Mesenchymal stem cell (in vitro differentiated cells and primary cell): ENCODE results near the gene SARS2.

Experiments used
- DNase-seq: peaks from one replicate; pipeline ENCODE4 v3.0.0-alpha.2; 2013
- H2AFZ ChIP-seq: one replicate; pipeline ENCODE4 v1.6.1; 2013; ENCODE audit warnings: low read depth, mild to moderate bottlenecking, control low read depth, inconsistent platforms, low read length, moderate library complexity
- H2AK5ac ChIP-seq: 2 replicates; pipeline ENCODE4 v1.6.1; 2013; ENCODE audit warnings: low read length, moderate library complexity, mild to moderate bottlenecking, inconsistent platforms; ENCODE audit not compliant: severe bottlenecking
- H2BK120ac ChIP-seq: one replicate; pipeline ENCODE4 v1.6.1; 2013; ENCODE audit warnings: low read depth, mild to moderate bottlenecking, inconsistent platforms, low read length, moderate library complexity
- H2BK12ac ChIP-seq, 2 experiments: one replicate each; pipeline ENCODE4 v1.6.1; 2013; ENCODE audit warnings: inconsistent platforms in 2 of 2, low read length in 2 of 2, mild to moderate bottlenecking in 2 of 2, moderate library complexity in 2 of 2, control low read depth in 1 of 2
- H2BK15ac ChIP-seq: one replicate; pipeline ENCODE4 v1.6.1; 2013; ENCODE audit warnings: mild to moderate bottlenecking, low read depth, inconsistent platforms; ENCODE audit not compliant: poor library complexity, severe bottlenecking
- H2BK5ac ChIP-seq: 2 replicates; pipeline ENCODE4 v1.6.1; 2013; ENCODE audit warnings: low read depth, mild to moderate bottlenecking, low read length, control low read depth, inconsistent platforms; ENCODE audit not compliant: poor library complexity, severe bottlenecking
- H3K14ac ChIP-seq, 2 experiments: one replicate each; pipeline ENCODE4 v1.6.1; 2013; ENCODE audit warnings: inconsistent platforms in 2 of 2, low read length in 2 of 2, control low read depth in 1 of 2, mild to moderate bottlenecking in 1 of 2, moderate library complexity in 1 of 2
- H3K18ac ChIP-seq, 2 experiments: one replicate each; pipeline ENCODE4 v1.6.1; 2013; ENCODE audit warnings: inconsistent platforms in 2 of 2, low read length in 2 of 2, control low read depth in 1 of 2, low read depth in 1 of 2, mild to moderate bottlenecking in 1 of 2
- H3K23ac ChIP-seq, 2 experiments: one replicate each; pipeline ENCODE4 v1.6.1; 2013; ENCODE audit warnings: inconsistent platforms in 2 of 2, low read length in 2 of 2, mild to moderate bottlenecking in 2 of 2, moderate library complexity in 2 of 2, control low read depth in 1 of 2
- H3K27ac ChIP-seq: 2 replicates; pipeline ENCODE4 v1.5.1; 2013; ENCODE audit warnings: mild to moderate bottlenecking, moderate library complexity, low read length, control low read depth, inconsistent platforms; ENCODE audit not compliant: poor library complexity, severe bottlenecking
- H3K27me3 ChIP-seq, 2 experiments: 2 replicates each; pipeline versions ENCODE4 v1.6.1 to v1.7.0; 2013; ENCODE audit warnings: low read length in 2 of 2, mild to moderate bottlenecking in 2 of 2, moderate library complexity in 2 of 2, control low read depth in 1 of 2, inconsistent platforms in 1 of 2; ENCODE audit not compliant: control insufficient read depth in 1 of 2, insufficient read depth in 1 of 2
- H3K36me3 ChIP-seq, 2 experiments: 2 replicates each; pipeline versions ENCODE4 v1.6.1 to v1.7.0; 2013; ENCODE audit warnings: low read length in 2 of 2, control low read depth in 1 of 2, inconsistent platforms in 1 of 2, low read depth in 1 of 2, mild to moderate bottlenecking in 1 of 2; ENCODE audit not compliant: insufficient read depth in 2 of 2, control insufficient read depth in 1 of 2
- H3K4ac ChIP-seq, 2 experiments: one replicate each; pipeline ENCODE4 v1.6.1; 2013; ENCODE audit warnings: inconsistent platforms in 2 of 2, low read length in 2 of 2, mild to moderate bottlenecking in 2 of 2, moderate library complexity in 2 of 2, control low read depth in 1 of 2, low read depth in 1 of 2
- H3K4me1 ChIP-seq: 2 replicates; pipeline ENCODE4 v1.6.1; 2013; ENCODE audit warnings: low read depth, low read length, control low read depth; ENCODE audit not compliant: control insufficient read depth, insufficient read depth
- H3K4me2 ChIP-seq: 2 replicates; pipeline ENCODE4 v1.6.1; 2013; ENCODE audit warnings: low read length, mild to moderate bottlenecking, inconsistent platforms; ENCODE audit not compliant: poor library complexity, severe bottlenecking
- H3K4me3 ChIP-seq, 2 experiments: 2 replicates each; pipeline versions ENCODE4 v1.5.1 to v1.7.0; 2013; ENCODE audit warnings: low read length in 2 of 2, mild to moderate bottlenecking in 2 of 2, control low read depth in 1 of 2, low read depth in 1 of 2; ENCODE audit not compliant: insufficient read depth in 1 of 2
- H3K79me1 ChIP-seq: replicated peaks from 2 replicates; pipeline ENCODE4 v1.6.1; 2013; ENCODE audit warnings: mild to moderate bottlenecking, control low read depth, low read length, inconsistent platforms; ENCODE audit not compliant: poor library complexity, severe bottlenecking
- H3K9ac ChIP-seq: 2 replicates; pipeline ENCODE4 v1.7.0; 2013; ENCODE audit warnings: mild to moderate bottlenecking, low read length, moderate library complexity
- H3K9me3 ChIP-seq: 2 replicates; pipeline ENCODE4 v1.7.0; 2013; ENCODE audit warnings: mild to moderate bottlenecking, low read length; ENCODE audit not compliant: control insufficient read depth
- H4K8ac ChIP-seq: one replicate; pipeline ENCODE4 v1.6.1; 2013; ENCODE audit warnings: inconsistent platforms, mild to moderate bottlenecking, low read length, moderate library complexity
- H4K91ac ChIP-seq: one replicate; pipeline ENCODE4 v1.6.1; 2013; ENCODE audit warnings: mild to moderate bottlenecking, low read length, inconsistent platforms
- WGBS: methylation state at CpG from one replicate; pipeline ENCODE4 v1.1.7; 2013; ENCODE audit warnings: mixed read lengths; 5-methylcytosine and 5-hydroxymethylcytosine counted together

SARS2 gene

DNA sequence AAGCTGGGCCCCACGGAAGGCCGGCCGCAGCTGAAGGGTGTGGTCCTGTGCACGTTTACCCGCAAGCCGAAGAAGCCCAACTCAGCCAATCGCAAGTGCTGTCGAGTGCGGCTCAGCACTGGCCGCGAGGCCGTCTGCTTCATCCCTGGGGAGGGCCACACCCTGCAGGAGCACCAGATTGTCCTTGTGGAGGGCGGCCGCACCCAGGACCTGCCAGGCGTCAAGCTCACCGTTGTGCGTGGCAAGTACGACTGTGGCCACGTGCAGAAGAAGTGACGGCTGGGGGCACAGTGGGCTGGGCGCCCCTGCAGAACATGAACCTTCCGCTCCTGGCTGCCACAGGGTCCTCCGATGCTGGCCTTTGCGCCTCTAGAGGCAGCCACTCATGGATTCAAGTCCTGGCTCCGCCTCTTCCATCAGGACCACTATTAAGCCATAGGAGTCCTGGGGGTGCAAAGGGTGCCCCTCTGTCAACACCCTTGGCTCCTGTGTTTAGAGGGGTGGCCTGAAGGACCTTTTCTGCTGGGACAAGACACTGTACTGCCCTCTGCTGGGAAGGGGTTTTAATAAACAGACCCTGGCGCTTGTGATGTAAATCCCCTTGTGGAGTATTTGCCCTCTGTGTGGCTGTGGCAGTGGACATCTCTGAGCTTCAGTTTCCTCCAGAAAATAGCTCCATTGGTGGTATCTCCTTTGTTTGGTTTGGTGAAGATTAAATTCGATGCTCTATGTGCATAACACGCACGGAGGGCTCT lies 2.0 kb upstream of the SARS2 start:
- no peak overlapping the region for H3K4me2 ChIP-seq
- peaks cover 23 to 26% of the 10 kb centered on the region in 2 experiments for H3K36me3 ChIP-seq
- H3K4me1 ChIP-seq: peaks cover 10% of the 10 kb centered on the region
- H4K8ac ChIP-seq: peak overlapping the region; percentile 0
- H3K14ac ChIP-seq: no peak overlapping the region
- no peak overlapping the region for H3K9ac ChIP-seq
- no peak overlapping the region for H2BK12ac ChIP-seq
- H2BK120ac ChIP-seq: no peak overlapping the region
- H3K4me3 ChIP-seq: no peak overlapping the region
- H2BK15ac ChIP-seq: no peak overlapping the region
- no peaks in the 10 kb centered on the region for H3K27me3 ChIP-seq
- peaks cover 27% of the 10 kb centered on the region for H3K79me1 ChIP-seq
- H3K4ac ChIP-seq: no peak overlapping the region
- DNase-seq: peak; percentile 59
- H2AFZ ChIP-seq: no peak overlapping the region
- no peak overlapping the region for H2BK5ac ChIP-seq
- H2AK5ac ChIP-seq: peak overlapping the region; percentile 1
- H4K91ac ChIP-seq: peak overlapping the region; percentile 76
- 96% methylated on average over 28 of the region's 29 CpGs for WGBS
- no peaks in the 10 kb centered on the region for H3K9me3 ChIP-seq
- no peak overlapping the region for H3K27ac ChIP-seq
- H3K23ac ChIP-seq: no peak overlapping the region
- H3K18ac ChIP-seq: no peak overlapping the region

DNA sequence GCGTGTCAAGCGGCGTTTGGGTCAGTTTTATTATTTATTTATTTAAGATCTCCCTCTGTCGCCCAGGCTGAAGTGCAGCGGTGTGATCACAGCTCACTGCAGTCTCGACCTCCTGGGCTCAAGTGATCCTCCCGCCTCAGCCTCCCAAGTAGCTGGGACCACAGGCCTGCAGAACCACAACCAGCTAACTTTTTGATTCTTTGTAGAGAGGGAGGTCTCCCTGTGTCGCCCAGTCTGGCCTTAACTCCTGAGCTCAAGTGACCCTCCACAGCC lies 894 bp upstream of the SARS2 start:
- H2BK5ac ChIP-seq: no peak overlapping the region
- peak overlapping the region; percentile 80 to 89 for H3K4me3 ChIP-seq
- H2BK12ac ChIP-seq: no peak overlapping the region
- no peak overlapping the region for H4K8ac ChIP-seq
- no peak for DNase-seq
- no peaks in the 10 kb centered on the region for H3K27me3 ChIP-seq
- H3K36me3 ChIP-seq: peaks cover 23 to 28% of the 10 kb centered on the region in 2 experiments
- peaks cover 10% of the 10 kb centered on the region for H3K4me1 ChIP-seq
- H3K4ac ChIP-seq: peak overlapping the region in 1 of 2 experiments; percentile 89
- no peak overlapping the region for H4K91ac ChIP-seq
- no peak overlapping the region for H2AFZ ChIP-seq
- peak overlapping the region; percentile 95 for H3K9ac ChIP-seq
- no peak overlapping the region for H2BK15ac ChIP-seq
- peaks cover 28% of the 10 kb centered on the region for H3K79me1 ChIP-seq
- H3K18ac ChIP-seq: no peak overlapping the region
- no peak overlapping the region for H3K14ac ChIP-seq
- H2BK120ac ChIP-seq: no peak overlapping the region
- H3K4me2 ChIP-seq: peak overlapping the region; percentile 97
- H3K9me3 ChIP-seq: no peaks in the 10 kb centered on the region
- H3K23ac ChIP-seq: no peak overlapping the region
- WGBS: 35% methylated on average over 5 of the region's 8 CpGs
- no peak overlapping the region for H2AK5ac ChIP-seq
- no peak overlapping the region for H3K27ac ChIP-seq

DNA sequence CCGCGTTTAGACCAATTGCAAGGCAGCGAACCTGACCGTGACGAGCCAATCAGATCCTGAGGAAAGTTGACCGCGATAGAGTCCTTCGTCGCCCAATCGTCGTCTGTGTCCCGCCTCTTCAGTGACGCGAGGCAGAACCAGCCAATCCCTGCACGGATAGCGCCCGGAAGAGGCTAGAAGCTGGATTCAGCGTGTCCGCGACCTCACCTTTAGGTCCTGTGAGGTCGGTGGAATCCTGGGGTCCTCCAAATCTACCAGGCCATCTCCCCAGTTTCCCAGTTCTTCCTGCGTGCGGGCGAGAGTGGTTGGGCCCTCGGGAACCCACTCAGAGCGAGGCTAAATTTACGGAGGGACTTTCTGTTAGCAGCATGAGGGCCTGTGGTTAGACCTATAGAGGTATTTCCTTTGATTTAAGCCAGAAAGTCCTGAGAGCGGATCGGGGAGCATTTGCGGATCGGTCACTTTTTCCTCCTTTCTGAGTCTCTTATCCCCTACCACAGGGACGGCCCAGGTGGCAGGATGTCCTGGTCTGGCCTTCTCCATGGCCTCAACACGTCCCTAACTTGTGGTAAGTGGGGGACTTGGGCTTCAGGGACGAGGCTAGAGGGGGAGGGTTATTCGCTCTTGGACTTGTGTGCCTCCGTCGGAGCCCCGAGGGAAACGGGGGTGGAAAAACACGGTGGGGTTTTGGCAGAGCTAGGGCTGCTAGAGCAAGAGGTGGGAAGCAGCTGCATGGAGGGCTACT lies 385 bp upstream of the SARS2 start, which contains the start of gene MRPS12:
Gene MRPS12, plus strand, starts transcription at position 169 of the 745 bp plus-strand sequence. Its CDS starts 351 bp downstream, at position 520.
- Histone ChIP-seq H2BK5ac (peak within 1 kb of the TSS; percentile 81), H3K4ac (peak within 1 kb of the TSS; percentile 85 to 89), H2BK120ac (peak within 1 kb of the TSS; percentile 30), H3K9ac (peak within 1 kb of the TSS; percentile 95), H4K8ac (peak within 1 kb of the TSS; percentile 95), H3K9me3 (no peaks in the 10 kb centered on the region), H3K36me3 (peaks cover 26 to 33% of the 10 kb centered on the region in 2 experiments), H2BK12ac (peak within 1 kb of the TSS in 1 of 2 experiments; percentile 21), H3K14ac (peak within 1 kb of the TSS in 1 of 2 experiments; percentile 50), H3K4me3 (peak within 1 kb of the TSS; percentile 80 to 89), H2BK15ac (peak within 1 kb of the TSS; percentile 71), H3K4me2 (peak within 1 kb of the TSS; percentile 97), H3K27me3 (no peaks in the 10 kb centered on the region), H2AFZ (peak within 1 kb of the TSS; percentile 89), H2AK5ac (peak within 1 kb of the TSS; percentile 33), H3K4me1 (peaks cover 10% of the 10 kb centered on the region), H3K79me1 (peaks cover 32% of the 10 kb centered on the region), H3K18ac (peak within 1 kb of the TSS; percentile 75 to 91), H3K23ac (no peak within 1 kb of the TSS), H4K91ac (peak within 1 kb of the TSS; percentile 75), H3K27ac (peak within 1 kb of the TSS; percentile 97)
- under 1% methylated on average over 36 of the region's 40 CpGs for WGBS
- peak; percentile 99 for DNase-seq

DNA sequence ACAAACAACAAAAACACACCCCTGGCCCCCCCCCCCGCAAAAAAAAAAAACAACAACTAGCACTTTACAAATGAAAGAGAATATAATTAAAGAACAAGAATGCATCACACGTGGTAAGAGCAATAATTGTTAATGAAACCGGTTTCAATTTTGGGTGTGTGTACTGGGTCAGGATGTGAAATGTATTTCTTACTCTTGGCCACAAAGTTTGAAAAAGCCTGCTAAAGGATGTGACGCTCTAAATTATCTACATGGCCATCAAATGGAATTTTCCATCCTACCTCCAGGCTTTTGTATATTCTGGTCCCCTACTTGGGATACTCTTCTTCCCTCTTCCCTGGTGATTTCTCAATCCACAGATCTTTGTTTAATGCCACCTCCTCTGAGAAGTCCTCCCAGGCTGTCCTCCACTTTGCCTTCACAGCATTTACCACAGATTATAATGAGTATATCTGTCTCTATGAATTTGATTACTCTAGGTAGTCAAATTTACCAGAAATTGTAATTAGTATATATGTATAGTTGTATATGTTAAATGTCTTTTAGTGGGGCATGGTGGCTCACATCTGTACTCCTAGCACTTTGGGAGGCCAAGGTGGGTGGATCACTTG lies 2.1 kb downstream of the SARS2 start:
- Histone ChIP-seq H2BK15ac (no peak overlapping the region), H4K8ac (no peak overlapping the region), H2BK5ac (no peak overlapping the region), H4K91ac (no peak overlapping the region), H2AK5ac (no peak overlapping the region), H3K27me3 (no peaks in the 10 kb centered on the region), H3K23ac (no peak overlapping the region), H3K14ac (no peak overlapping the region), H2AFZ (no peak overlapping the region), H3K18ac (no peak overlapping the region), H3K4me1 (peaks cover 10% of the 10 kb centered on the region), H3K79me1 (peaks cover 25% of the 10 kb centered on the region), H3K4me3 (no peak overlapping the region), H3K9ac (no peak overlapping the region), H3K4me2 (no peak overlapping the region), H2BK120ac (no peak overlapping the region), H3K36me3 (peaks cover 36 to 46% of the 10 kb centered on the region in 2 experiments), H2BK12ac (no peak overlapping the region), H3K9me3 (no peaks in the 10 kb centered on the region), H3K27ac (no peak overlapping the region), H3K4ac (no peak overlapping the region)
- 98% methylated on average over 3 of the region's 4 CpGs for WGBS
- no peak for DNase-seq
